ENCODE data around the gene DQX1.

Gene DQX1

GRCh38 chr2:74474899-74475298 is 51.1 kb downstream of the DQX1 start:
- DNase-seq (ENCODE audit: low read depth in 1 of 2, low spot score in 1 of 2): no peak
- Histone ChIP-seq H3K27me3 (ENCODE audit: insufficient read depth, poor library complexity, severe bottlenecking) (no peaks in the 10 kb centered on the region), H3K27ac (replicated peaks) (no peak overlapping the region), H3K4me3 (replicated peaks; ENCODE audit: insufficient read depth, low read length) (no peak overlapping the region)
- TF ChIP-seq, protein P1, sequence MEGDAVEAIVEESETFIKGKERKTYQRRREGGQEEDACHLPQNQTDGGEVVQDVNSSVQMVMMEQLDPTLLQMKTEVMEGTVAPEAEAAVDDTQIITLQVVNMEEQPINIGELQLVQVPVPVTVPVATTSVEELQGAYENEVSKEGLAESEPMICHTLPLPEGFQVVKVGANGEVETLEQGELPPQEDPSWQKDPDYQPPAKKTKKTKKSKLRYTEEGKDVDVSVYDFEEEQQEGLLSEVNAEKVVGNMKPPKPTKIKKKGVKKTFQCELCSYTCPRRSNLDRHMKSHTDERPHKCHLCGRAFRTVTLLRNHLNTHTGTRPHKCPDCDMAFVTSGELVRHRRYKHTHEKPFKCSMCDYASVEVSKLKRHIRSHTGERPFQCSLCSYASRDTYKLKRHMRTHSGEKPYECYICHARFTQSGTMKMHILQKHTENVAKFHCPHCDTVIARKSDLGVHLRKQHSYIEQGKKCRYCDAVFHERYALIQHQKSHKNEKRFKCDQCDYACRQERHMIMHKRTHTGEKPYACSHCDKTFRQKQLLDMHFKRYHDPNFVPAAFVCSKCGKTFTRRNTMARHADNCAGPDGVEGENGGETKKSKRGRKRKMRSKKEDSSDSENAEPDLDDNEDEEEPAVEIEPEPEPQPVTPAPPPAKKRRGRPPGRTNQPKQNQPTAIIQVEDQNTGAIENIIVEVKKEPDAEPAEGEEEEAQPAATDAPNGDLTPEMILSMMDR (IDR thresholded peaks at IDR 0.05; ENCODE audit: insufficient read depth, low read length): no peak
- TF ChIP-seq POLR2AphosphoS5 (IDR thresholded peaks at IDR 0.05; ENCODE audit: low read depth) (no peak), GABPA (IDR thresholded peaks at IDR 0.05; ENCODE audit: low read depth) (no peak), SPI1 (IDR thresholded peaks at IDR 0.05; ENCODE audit: borderline replicate concordance, low read depth) (no peak)
- TF ChIP-seq, protein P2, sequence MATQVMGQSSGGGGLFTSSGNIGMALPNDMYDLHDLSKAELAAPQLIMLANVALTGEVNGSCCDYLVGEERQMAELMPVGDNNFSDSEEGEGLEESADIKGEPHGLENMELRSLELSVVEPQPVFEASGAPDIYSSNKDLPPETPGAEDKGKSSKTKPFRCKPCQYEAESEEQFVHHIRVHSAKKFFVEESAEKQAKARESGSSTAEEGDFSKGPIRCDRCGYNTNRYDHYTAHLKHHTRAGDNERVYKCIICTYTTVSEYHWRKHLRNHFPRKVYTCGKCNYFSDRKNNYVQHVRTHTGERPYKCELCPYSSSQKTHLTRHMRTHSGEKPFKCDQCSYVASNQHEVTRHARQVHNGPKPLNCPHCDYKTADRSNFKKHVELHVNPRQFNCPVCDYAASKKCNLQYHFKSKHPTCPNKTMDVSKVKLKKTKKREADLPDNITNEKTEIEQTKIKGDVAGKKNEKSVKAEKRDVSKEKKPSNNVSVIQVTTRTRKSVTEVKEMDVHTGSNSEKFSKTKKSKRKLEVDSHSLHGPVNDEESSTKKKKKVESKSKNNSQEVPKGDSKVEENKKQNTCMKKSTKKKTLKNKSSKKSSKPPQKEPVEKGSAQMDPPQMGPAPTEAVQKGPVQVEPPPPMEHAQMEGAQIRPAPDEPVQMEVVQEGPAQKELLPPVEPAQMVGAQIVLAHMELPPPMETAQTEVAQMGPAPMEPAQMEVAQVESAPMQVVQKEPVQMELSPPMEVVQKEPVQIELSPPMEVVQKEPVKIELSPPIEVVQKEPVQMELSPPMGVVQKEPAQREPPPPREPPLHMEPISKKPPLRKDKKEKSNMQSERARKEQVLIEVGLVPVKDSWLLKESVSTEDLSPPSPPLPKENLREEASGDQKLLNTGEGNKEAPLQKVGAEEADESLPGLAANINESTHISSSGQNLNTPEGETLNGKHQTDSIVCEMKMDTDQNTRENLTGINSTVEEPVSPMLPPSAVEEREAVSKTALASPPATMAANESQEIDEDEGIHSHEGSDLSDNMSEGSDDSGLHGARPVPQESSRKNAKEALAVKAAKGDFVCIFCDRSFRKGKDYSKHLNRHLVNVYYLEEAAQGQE (IDR thresholded peaks at IDR 0.05; ENCODE audit: insufficient replicate concordance, low read depth): no peak

DNA sequence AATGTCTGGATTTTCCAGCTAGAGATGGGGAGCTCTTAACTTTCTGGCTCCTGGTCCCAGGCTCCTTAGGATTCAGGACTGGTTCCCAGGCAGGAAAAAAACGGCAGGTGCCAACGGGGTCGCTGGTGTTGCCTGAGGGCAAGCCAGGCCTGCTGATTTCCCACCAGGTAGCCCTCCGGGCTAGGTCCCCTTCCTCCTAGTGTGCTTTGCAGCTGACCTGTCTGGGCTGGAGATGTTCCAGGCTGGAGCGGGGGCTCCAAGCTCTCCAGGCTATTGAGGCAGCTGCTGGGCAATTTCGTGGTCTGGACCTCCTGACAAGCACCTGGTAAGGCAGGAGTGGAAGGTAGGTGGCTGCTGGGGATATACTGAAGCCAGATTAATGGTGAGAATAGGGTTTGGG is 51.5 kb downstream of the DQX1 start:
- DNase-seq (ENCODE audit: low read depth in 1 of 2, low spot score in 1 of 2): no peak
- no peak for TF ChIP-seq SPI1 (IDR thresholded peaks at IDR 0.05; ENCODE audit: borderline replicate concordance, low read depth)
- TF ChIP-seq, protein P2 (IDR thresholded peaks at IDR 0.05; ENCODE audit: insufficient replicate concordance, low read depth): no peak
- TF ChIP-seq, protein P1 (IDR thresholded peaks at IDR 0.05; ENCODE audit: insufficient read depth, low read length): no peak
- TF ChIP-seq POLR2AphosphoS5 (IDR thresholded peaks at IDR 0.05; ENCODE audit: low read depth): no peak
- TF ChIP-seq GABPA (IDR thresholded peaks at IDR 0.05; ENCODE audit: low read depth): no peak
- Histone ChIP-seq H3K4me3 (replicated peaks; ENCODE audit: insufficient read depth, low read length) (no peak overlapping the region), H3K27me3 (ENCODE audit: insufficient read depth, poor library complexity, severe bottlenecking) (no peaks in the 10 kb centered on the region), H3K27ac (replicated peaks) (no peak overlapping the region)

DNA sequence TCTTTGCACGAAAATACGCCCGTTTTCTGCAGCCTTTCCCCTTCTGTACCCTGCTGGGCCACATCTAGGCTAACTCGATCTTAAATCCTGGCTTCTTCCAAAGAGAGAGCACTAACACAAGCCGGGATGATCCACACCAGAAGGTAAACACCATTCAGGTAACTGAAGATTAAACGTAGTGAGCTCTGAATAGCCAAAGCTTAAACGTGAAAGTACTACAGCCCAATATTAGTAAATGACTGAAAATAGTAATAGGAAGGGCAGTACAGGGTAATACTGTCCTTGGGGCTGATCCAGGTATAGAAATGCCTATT is 53.1 kb downstream of the DQX1 start:
- Histone ChIP-seq H3K4me3 (replicated peaks; ENCODE audit: insufficient read depth, low read length) (peak overlapping the region; percentile 76), H3K27me3 (ENCODE audit: insufficient read depth, poor library complexity, severe bottlenecking) (no peaks in the 10 kb centered on the region), H3K27ac (replicated peaks) (peak overlapping the region; percentile 82)
- no peak for DNase-seq (ENCODE audit: low read depth in 1 of 2, low spot score in 1 of 2)
- TF ChIP-seq, protein P1 (IDR thresholded peaks at IDR 0.05; ENCODE audit: insufficient read depth, low read length): no peak
- TF ChIP-seq GABPA (IDR thresholded peaks at IDR 0.05; ENCODE audit: low read depth): no peak
- TF ChIP-seq, protein P2 (IDR thresholded peaks at IDR 0.05; ENCODE audit: insufficient replicate concordance, low read depth): no peak

Data from HL-60 (cell line).